ENCODE results near the gene CREG2. TPM values are rescaled to one million over a fixed set of nuclear protein-coding genes. Genes with fewer than 3 reads are reported as not detected.
A peak's percentile ranks its signal among the peaks of the same experiment; 100 is the strongest.
"Not testable (repeated sequence)": the region's sequence is repeated elsewhere in the genome, so short reads cannot be mapped to it uniquely, and the experiment has no call there.

The CREG2 gene
- total RNA-seq, 1 donor from 2014 or later, result not detected

GRCh38 chr2:101327863-101328394 is 59.4 kb downstream of the CREG2 start:
- Histone ChIP-seq H3K4me1 (peaks cover 33% of the 10 kb centered on the region), H3K27ac (peak overlapping the region; percentile 74), H3K27me3 (no peaks in the 10 kb centered on the region), H3K4me3 (no peak overlapping the region), H3K9me3 (no peaks in the 10 kb centered on the region), H3K36me3 (no peaks in the 10 kb centered on the region)
- intact Hi-C loops (cut with DNase I), result no loop called here
- TF ChIP-seq CTCF (IDR thresholded peaks at IDR 0.05), result no peak
- DNase-seq, result no peak
- ATAC-seq, result peak; percentile 62

GRCh38 chr2:101325425-101325824 is 61.9 kb downstream of the CREG2 start:
- Histone ChIP-seq H3K4me3 (no peak overlapping the region), H3K9me3 (no peaks in the 10 kb centered on the region), H3K4me1 (peaks cover 24% of the 10 kb centered on the region), H3K36me3 (no peaks in the 10 kb centered on the region), H3K27me3 (no peaks in the 10 kb centered on the region), H3K27ac (no peak overlapping the region)
- intact Hi-C loops (cut with DNase I), result no loop called here
- no peak for DNase-seq
- no peak for ATAC-seq
- no peak for TF ChIP-seq CTCF (IDR thresholded peaks at IDR 0.05)

- H3K9me3 ChIP-seq; H3K4me3 ChIP-seq; intact Hi-C loops (cut with DNase I); ATAC-seq; H3K27ac ChIP-seq; DNase-seq; H3K27me3 ChIP-seq; H3K4me1 ChIP-seq; H3K36me3 ChIP-seq: not testable (repeated sequence)
Measured at GRCh38 chr2:101316568-101316967, 70.7 kb downstream of the CREG2 start.

GRCh38 chr2:101311696-101312017 is 75.6 kb downstream of the CREG2 start:
- ATAC-seq (no peak), DNase-seq (no peak)
- Histone ChIP-seq H3K4me1 (peaks cover 6% of the 10 kb centered on the region), H3K27me3 (no peaks in the 10 kb centered on the region), H3K9me3 (no peaks in the 10 kb centered on the region), H3K36me3 (no peaks in the 10 kb centered on the region), H3K27ac (no peak overlapping the region), H3K4me3 (no peak overlapping the region)
- TF ChIP-seq CTCF (IDR thresholded peaks at IDR 0.05), result no peak
- intact Hi-C loops (cut with DNase I), result no loop called here

GRCh38 chr2:101310834-101311695 is 76.2 kb downstream of the CREG2 start:
- ATAC-seq, result no peak
- H3K27ac ChIP-seq, result no peak overlapping the region
- no peak for DNase-seq

More at GRCh38 chr2:101310834-101311695, 76.2 kb downstream of the CREG2 start:
- Histone ChIP-seq H3K9me3 (no peaks in the 10 kb centered on the region), H3K4me3 (no peak overlapping the region), H3K36me3 (no peaks in the 10 kb centered on the region), H3K4me1 (peaks cover 8% of the 10 kb centered on the region), H3K27me3 (no peaks in the 10 kb centered on the region)
- TF ChIP-seq CTCF (IDR thresholded peaks at IDR 0.05), result no peak
- intact Hi-C loops (cut with DNase I), result no loop called here

All from upper lobe of right lung (tissue), 1 donor.